ENCODE data around the gene PALM.

DNA sequence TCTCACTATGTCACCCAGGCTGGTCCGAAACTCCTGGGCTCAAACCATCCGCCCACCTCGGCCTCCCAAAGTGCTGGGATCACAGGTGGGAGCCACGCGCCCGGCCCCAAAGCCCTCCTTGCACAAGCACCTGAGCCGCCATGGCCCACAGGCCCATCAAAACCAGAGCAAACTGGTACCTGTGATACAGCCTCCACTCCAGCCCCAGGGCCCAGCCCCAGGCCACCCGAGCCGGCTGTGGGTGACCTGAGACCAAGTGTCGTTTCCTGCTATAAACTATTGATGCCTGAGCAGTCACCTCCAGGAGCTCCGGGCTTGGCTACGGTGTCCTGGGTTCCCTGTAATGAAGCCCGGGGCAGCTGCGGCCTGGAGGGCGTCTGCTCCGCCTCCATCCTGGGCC, 78.8 kb downstream of the PALM start:
- no peak for TF ChIP-seq CTCF (IDR thresholded peaks at IDR 0.05)
- TF ChIP-seq SOX15 (CRISPR knock-in tag; IDR thresholded peaks at IDR 0.05) = no peak
- TF ChIP-seq CDX4 (CRISPR knock-in tag; IDR thresholded peaks at IDR 0.05; ENCODE audit: borderline replicate concordance) = no peak
- TF ChIP-seq ZNF138 (CRISPR knock-in tag; conservative IDR thresholded peaks at IDR 0.05) = no peak
- no peak for TF ChIP-seq FOXJ3 (CRISPR knock-in tag; IDR thresholded peaks at IDR 0.05; ENCODE audit: borderline replicate concordance)
- TF ChIP-seq STAT6 (CRISPR knock-in tag; conservative IDR thresholded peaks at IDR 0.05; ENCODE audit: low read depth) = no peak
- TF ChIP-seq ZNF263 (CRISPR knock-in tag; IDR thresholded peaks at IDR 0.05; ENCODE audit: low read depth) = no peak
- TF ChIP-seq HMGXB4 (CRISPR knock-in tag; IDR thresholded peaks at IDR 0.05) = no peak
- TF ChIP-seq, protein P1, sequence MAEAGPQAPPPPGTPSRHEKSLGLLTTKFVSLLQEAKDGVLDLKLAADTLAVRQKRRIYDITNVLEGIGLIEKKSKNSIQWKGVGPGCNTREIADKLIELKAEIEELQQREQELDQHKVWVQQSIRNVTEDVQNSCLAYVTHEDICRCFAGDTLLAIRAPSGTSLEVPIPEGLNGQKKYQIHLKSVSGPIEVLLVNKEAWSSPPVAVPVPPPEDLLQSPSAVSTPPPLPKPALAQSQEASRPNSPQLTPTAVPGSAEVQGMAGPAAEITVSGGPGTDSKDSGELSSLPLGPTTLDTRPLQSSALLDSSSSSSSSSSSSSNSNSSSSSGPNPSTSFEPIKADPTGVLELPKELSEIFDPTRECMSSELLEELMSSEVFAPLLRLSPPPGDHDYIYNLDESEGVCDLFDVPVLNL (CRISPR knock-in tag; IDR thresholded peaks at IDR 0.05; ENCODE audit: borderline replicate concordance, low read depth) = no peak
- TF ChIP-seq ELF4 (CRISPR knock-in tag; IDR thresholded peaks at IDR 0.05; ENCODE audit: low read depth) = no peak
- TF ChIP-seq, protein P2, sequence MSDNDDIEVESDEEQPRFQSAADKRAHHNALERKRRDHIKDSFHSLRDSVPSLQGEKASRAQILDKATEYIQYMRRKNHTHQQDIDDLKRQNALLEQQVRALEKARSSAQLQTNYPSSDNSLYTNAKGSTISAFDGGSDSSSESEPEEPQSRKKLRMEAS (CRISPR knock-in tag; IDR thresholded peaks at IDR 0.05) = no peak
- TF ChIP-seq, protein P3, sequence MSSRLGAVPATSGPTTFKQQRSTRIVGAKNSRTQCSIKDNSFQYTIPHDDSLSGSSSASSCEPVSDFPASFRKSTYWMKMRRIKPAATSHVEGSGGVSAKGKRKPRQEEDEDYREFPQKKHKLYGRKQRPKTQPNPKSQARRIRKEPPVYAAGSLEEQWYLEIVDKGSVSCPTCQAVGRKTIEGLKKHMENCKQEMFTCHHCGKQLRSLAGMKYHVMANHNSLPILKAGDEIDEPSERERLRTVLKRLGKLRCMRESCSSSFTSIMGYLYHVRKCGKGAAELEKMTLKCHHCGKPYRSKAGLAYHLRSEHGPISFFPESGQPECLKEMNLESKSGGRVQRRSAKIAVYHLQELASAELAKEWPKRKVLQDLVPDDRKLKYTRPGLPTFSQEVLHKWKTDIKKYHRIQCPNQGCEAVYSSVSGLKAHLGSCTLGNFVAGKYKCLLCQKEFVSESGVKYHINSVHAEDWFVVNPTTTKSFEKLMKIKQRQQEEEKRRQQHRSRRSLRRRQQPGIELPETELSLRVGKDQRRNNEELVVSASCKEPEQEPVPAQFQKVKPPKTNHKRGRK (CRISPR knock-in tag; IDR thresholded peaks at IDR 0.05; ENCODE audit: borderline replicate concordance) = no peak
- TF ChIP-seq, protein P4, sequence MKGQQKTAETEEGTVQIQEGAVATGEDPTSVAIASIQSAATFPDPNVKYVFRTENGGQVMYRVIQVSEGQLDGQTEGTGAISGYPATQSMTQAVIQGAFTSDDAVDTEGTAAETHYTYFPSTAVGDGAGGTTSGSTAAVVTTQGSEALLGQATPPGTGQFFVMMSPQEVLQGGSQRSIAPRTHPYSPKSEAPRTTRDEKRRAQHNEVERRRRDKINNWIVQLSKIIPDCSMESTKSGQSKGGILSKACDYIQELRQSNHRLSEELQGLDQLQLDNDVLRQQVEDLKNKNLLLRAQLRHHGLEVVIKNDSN (CRISPR knock-in tag; IDR thresholded peaks at IDR 0.05) = no peak

Data from WTC11 (cell line).